ENCODE measurements around the gene TSR3. TPM values are rescaled to one million over a fixed set of nuclear protein-coding genes. Genes with fewer than 3 reads are reported as not detected.
A peak's percentile ranks its signal among the peaks of the same experiment; 100 is the strongest.

The TSR3 gene
- total and polyA plus RNA-seq, 2 of the 13 experiments (the other 11 are each of a cell fraction or from before 2014, with no cell fraction given) = 24.2 to 51.0 TPM

DNA sequence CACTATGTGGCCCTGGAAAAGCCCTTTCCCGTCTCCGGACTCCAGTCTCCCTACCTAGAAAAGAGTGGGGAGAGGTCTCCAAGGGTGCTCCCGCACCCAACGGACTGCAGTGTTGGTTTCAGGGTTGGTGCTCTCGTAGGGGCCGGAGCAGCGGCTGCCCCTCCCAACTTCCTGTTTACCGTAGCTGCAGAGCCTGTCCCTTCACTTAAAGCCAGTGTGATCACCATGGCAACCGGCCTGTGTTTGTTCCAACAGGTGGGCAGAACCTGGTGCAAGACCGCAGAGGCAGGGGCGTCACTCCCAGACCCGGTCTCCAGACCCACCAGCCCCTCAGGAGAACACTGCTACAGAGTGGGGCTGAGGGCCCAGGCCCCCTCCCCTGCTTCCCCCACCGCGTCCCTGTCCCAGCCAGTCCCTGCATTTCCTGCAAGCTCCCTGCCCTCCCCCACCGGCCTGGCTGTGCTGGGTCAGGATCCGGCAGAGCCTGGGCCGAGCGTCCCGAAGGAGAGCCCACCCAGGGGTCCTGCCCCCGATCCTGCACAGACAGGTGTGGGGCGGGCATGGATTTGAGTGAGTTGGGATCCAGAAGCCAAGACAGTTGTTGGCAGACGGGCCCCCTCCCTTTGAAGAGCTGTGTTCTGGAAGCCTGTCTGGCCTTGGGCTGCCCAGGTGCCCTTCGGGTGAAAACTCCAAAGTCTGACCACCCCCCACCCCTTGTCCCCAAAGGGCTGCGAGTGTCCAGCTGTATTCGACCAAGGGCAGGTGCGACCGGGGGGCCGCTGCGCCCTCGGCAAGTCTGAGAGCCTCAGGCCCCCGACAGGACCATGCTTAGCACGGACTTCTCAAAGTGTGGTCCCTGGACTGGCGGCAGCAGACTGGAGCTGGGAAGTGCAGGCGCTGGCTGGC lies 19.7 kb downstream of the TSR3 start (continued):
- TF ChIP-seq AKNA (CRISPR knock-in tag; IDR thresholded peaks at IDR 0.05; ENCODE audit: borderline replicate concordance) = no peak
- no peak for TF ChIP-seq BORCS8-MEF2B (CRISPR knock-in tag; IDR thresholded peaks at IDR 0.05)
- no peak for TF ChIP-seq ASH2L (IDR thresholded peaks at IDR 0.05; ENCODE audit: insufficient read length, low read depth, low read length)
- no peak for TF ChIP-seq ZNF780A (CRISPR knock-in tag; IDR thresholded peaks at IDR 0.05)
- TF ChIP-seq ELF4 (CRISPR knock-in tag; IDR thresholded peaks at IDR 0.05; ENCODE audit: borderline replicate concordance) = peak; percentile 38; the same call in 1 of the 2 replicates
- TF ChIP-seq HMGA1 (CRISPR knock-in tag; conservative IDR thresholded peaks at IDR 0.05) = no peak
- TF ChIP-seq ZSCAN21 (CRISPR knock-in tag; IDR thresholded peaks at IDR 0.05; ENCODE audit: borderline replicate concordance) = no peak; the same call in 1 of the 2 replicates
- no peak; the same call in 1 of the 2 replicates for TF ChIP-seq CEBPB (IDR thresholded peaks at IDR 0.05; ENCODE audit: borderline replicate concordance, low read depth, low read length)
- TF ChIP-seq, protein P1, sequence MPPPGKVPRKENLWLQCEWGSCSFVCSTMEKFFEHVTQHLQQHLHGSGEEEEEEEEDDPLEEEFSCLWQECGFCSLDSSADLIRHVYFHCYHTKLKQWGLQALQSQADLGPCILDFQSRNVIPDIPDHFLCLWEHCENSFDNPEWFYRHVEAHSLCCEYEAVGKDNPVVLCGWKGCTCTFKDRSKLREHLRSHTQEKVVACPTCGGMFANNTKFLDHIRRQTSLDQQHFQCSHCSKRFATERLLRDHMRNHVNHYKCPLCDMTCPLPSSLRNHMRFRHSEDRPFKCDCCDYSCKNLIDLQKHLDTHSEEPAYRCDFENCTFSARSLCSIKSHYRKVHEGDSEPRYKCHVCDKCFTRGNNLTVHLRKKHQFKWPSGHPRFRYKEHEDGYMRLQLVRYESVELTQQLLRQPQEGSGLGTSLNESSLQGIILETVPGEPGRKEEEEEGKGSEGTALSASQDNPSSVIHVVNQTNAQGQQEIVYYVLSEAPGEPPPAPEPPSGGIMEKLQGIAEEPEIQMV (CRISPR knock-in tag; IDR thresholded peaks at IDR 0.05; ENCODE audit: low read depth) = no peak
- TF ChIP-seq, protein P2, sequence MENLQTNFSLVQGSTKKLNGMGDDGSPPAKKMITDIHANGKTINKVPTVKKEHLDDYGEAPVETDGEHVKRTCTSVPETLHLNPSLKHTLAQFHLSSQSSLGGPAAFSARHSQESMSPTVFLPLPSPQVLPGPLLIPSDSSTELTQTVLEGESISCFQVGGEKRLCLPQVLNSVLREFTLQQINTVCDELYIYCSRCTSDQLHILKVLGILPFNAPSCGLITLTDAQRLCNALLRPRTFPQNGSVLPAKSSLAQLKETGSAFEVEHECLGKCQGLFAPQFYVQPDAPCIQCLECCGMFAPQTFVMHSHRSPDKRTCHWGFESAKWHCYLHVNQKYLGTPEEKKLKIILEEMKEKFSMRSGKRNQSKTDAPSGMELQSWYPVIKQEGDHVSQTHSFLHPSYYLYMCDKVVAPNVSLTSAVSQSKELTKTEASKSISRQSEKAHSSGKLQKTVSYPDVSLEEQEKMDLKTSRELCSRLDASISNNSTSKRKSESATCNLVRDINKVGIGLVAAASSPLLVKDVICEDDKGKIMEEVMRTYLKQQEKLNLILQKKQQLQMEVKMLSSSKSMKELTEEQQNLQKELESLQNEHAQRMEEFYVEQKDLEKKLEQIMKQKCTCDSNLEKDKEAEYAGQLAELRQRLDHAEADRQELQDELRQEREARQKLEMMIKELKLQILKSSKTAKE (CRISPR knock-in tag; IDR thresholded peaks at IDR 0.05; ENCODE audit: borderline replicate concordance) = no peak
- TF ChIP-seq HOXA9 (CRISPR knock-in tag; IDR thresholded peaks at IDR 0.05; ENCODE audit: borderline replicate concordance) = no peak
- TF ChIP-seq ZNF790 (CRISPR knock-in tag; IDR thresholded peaks at IDR 0.05; ENCODE audit: borderline replicate concordance) = no peak
- no peak; the same call in 1 of the 2 replicates for TF ChIP-seq ZNF556 (CRISPR knock-in tag; IDR thresholded peaks at IDR 0.05; ENCODE audit: borderline replicate concordance)
- TF ChIP-seq ZBTB7B (CRISPR knock-in tag; IDR thresholded peaks at IDR 0.05) = peak; percentile 59; the same call in 1 of the 2 replicates
- TF ChIP-seq PHF20 (CRISPR knock-in tag; IDR thresholded peaks at IDR 0.05) = peak; percentile 41; the same call in 1 of the 2 replicates
- TF ChIP-seq ZNF740 (CRISPR knock-in tag; IDR thresholded peaks at IDR 0.05) = no peak
- 0 out of 2 replicates have a peak, but pooled peaks have one; percentile 17 for TF ChIP-seq ZNF891 (CRISPR knock-in tag; IDR thresholded peaks at IDR 0.05)
- no peak for TF ChIP-seq SOX6 (IDR thresholded peaks at IDR 0.05)
- no peak for TF ChIP-seq SOX6 (CRISPR knock-in tag; IDR thresholded peaks at IDR 0.05)
- no peak for TF ChIP-seq KMT2B (CRISPR knock-in tag; IDR thresholded peaks at IDR 0.05)
